ENCODE results near the gene OR51V1.

The OR51V1 gene

DNA sequence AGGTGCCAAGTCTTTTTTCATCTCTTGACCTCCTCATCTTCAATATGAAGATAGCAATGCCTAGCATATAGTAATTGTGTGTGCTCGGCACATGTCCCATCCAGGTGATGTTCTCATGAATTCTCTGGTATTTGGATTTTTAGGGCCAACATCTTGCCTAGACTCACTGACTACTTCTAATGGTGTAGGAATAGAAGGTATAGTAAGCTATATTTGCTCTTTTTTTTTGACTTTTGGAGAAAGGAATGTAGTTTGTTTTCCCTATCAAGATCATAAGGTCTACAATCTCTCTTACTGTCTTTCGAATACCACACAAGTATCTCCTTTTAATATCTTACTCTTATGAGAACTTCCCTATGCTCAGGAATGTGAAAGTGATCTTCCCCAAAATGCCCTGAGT is 30.6 kb upstream of the OR51V1 start:
- no peak for DNase-seq (ENCODE audit: low read depth in 2 of 2)

DNA sequence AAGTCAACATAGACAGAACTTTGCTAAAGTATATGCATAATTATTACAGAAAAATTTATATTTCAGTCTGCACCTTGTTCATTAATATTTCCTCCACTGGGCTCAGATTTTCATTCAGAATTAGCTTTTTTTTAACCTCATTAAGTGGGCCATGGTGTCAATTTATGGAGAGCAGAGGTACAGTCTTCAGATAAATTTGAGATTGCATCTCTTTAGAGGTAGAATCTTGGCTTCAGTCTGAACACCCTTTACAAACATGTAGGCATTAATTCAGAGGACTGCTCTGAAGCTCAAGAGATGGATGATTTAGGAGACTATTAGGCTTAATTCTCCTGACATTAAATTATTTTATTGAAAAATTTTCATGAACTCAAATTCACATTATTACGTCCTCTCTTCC is 29.8 kb upstream of the OR51V1 start:
- DNase-seq (ENCODE audit: low read depth in 2 of 2) = no peak

DNA sequence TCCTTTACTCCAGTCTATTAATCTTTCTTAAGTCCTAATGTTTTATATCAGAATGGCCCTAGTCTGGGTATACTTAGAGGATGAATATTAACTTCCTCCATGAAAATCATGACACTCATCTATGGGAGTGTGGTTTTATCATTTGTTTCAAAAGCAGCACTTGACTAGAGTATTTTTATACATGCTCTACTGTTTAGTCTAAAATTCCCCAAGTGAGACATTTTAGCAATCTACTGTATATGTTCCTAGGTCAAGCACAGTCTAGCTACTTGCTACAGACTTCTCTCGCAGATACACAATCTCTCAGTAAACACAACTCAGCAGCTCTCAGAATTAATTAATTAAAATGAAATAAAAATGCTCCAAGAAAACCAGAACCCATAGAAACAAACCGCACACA is 29.3 kb upstream of the OR51V1 start:
- DNase-seq (ENCODE audit: low read depth in 2 of 2) = no peak

DNA sequence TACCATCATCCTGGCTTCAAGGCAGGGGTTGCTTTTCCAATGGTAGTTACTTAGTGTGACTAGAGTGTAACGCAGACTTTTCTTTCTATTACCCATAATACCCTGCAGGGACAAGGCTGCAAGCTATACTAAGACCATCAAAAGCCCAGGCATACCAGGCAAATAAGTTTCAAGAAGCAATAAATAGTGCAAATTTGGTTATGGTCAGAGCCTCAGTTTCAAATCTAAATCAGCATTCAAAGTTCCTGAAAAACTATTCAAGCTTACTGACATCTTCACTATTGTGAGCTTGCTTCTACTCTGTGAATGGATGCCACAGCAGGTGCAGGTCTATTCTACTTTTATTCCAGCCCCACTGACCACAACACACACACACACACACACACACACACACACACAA is 28.9 kb upstream of the OR51V1 start:
- no peak for DNase-seq (ENCODE audit: low read depth in 2 of 2)

DNA sequence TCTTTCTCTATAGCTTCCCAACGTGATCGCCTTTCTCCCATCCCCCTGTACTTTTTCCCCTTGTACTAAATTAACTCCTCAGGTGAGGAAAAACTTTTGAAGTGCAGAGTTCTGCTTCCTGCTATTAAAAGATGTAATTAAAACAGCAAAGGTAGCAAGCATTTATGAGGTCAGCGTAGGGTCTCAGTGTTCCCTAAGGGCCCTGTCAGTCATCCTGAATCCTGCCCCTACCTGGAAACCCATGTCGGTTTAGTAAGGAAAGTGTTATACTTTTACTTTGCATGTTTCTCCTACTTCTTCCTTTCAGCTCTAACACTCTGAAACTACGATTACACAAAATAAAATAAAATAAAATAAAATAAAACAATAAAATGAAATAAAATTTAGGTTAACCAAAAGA is 27.6 kb upstream of the OR51V1 start:
- no peak for DNase-seq (ENCODE audit: low read depth in 2 of 2)

DNA sequence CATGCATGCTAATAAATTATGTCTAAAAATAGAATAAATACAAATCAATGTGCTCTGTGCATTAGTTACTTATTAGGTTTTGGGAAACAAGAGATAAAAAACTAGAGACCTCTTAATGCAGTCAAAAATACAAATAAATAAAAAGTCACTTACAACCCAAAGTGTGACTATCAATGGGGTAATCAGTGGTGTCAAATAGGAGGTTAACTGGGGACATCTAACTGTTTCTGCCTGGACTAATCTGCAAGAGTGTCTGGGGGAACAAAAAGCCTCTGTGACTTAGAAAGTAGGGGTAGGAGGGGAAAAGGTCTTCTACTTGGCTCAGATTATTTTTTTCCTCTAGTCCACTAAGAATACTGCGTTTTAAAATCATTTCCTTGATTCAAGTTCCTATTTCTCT is 27.2 kb upstream of the OR51V1 start:
- DNase-seq (ENCODE audit: low read depth in 2 of 2) = no peak

DNA sequence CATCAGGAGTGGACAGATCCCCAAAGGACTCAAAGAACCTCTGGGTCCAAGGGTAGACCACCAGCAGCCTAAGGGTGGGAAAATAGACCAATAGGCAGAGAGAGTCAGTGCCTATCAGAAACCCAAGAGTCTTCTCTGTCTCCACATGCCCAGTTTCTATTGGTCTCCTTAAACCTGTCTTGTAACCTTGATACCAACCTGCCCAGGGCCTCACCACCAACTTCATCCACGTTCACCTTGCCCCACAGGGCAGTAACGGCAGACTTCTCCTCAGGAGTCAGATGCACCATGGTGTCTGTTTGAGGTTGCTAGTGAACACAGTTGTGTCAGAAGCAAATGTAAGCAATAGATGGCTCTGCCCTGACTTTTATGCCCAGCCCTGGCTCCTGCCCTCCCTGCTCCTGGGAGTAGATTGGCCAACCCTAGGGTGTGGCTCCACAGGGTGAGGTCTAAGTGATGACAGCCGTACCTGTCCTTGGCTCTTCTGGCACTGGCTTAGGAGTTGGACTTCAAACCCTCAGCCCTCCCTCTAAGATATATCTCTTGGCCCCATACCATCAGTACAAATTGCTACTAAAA is 26.3 kb upstream of the OR51V1 start, which contains the start of gene HBB:
TSS of gene HBB (minus strand) at position 340 of the 579 bp plus-strand sequence. CDS start at position 290, 50 bp downstream.
- no peak for DNase-seq (ENCODE audit: low read depth in 2 of 2)

DNA sequence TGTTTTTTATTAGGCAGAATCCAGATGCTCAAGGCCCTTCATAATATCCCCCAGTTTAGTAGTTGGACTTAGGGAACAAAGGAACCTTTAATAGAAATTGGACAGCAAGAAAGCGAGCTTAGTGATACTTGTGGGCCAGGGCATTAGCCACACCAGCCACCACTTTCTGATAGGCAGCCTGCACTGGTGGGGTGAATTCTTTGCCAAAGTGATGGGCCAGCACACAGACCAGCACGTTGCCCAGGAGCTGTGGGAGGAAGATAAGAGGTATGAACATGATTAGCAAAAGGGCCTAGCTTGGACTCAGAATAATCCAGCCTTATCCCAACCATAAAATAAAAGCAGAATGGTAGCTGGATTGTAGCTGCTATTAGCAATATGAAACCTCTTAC is 25.0 kb upstream of the OR51V1 start:
- DNase-seq (ENCODE audit: low read depth in 2 of 2) = no peak

DNA sequence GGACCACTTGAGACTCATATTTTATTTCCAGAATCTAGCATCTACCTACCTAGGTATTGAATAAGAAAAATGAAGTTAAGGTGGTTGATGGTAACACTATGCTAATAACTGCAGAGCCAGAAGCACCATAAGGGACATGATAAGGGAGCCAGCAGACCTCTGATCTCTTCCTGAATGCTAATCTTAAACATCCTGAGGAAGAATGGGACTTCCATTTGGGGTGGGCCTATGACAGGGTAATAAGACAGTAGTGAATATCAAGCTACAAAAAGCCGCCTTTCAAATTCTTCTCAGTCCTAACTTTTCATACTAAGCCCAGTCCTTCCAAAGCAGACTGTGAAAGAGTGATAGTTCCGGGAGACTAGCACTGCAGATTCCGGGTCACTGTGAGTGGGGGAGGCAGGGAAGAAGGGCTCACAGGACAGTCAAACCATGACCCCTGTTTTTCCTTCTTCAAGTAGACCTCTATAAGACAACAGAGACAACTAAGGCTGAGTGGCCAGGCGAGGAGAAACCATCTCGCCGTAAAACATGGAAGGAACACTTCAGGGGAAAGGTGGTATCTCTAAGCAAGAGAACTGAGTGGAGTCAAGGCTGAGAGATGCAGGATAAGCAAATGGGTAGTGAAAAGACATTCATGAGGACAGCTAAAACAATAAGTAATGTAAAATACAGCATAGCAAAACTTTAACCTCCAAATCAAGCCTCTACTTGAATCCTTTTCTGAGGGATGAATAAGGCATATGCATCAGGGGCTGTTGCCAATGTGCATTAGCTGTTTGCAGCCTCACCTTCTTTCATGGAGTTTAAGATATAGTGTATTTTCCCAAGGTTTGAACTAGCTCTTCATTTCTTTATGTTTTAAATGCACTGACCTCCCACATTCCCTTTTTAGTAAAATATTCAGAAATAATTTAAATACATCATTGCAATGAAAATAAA is 24.3 kb upstream of the OR51V1 start:
- no peak for DNase-seq (ENCODE audit: low read depth in 2 of 2)

DNA sequence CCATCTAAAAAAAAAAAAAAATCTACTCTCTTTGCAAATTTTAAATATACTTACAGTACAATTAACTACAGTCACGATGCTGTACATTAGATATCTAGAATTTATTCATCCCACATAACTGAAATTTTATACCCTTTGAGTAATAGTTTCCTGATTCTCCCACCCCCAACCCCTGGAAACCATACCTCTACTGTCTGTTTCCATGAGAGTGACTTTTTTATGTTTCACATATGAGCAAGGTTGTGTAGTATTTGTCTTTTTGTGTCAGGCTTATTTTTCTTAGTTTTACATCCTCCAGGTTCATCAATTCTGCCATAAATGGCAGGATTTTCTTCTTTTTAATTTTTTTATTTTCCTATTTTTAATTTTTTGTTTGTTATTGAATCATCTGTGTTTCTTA is 23.2 kb upstream of the OR51V1 start:
- DNase-seq (ENCODE audit: low read depth in 2 of 2) = no peak

DNA sequence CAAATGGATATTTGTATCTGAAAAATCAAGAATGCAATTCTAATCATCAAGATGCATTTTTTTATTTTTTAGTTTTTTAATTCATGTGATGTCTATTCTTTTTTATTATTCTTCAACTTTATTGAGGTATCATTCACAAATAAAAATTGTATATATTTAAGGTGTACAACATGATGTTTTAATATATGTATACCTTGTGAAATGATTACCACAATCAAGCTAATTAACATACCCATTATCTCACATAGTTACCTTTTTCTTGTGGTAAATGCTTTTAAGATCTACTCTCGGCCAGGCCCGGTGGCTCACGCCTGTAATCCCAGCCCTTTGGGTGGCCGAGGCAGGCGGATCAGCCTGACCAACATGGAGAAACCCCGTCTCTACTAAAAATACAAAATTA is 22.7 kb upstream of the OR51V1 start:
- DNase-seq (ENCODE audit: low read depth in 2 of 2) = no peak

DNA sequence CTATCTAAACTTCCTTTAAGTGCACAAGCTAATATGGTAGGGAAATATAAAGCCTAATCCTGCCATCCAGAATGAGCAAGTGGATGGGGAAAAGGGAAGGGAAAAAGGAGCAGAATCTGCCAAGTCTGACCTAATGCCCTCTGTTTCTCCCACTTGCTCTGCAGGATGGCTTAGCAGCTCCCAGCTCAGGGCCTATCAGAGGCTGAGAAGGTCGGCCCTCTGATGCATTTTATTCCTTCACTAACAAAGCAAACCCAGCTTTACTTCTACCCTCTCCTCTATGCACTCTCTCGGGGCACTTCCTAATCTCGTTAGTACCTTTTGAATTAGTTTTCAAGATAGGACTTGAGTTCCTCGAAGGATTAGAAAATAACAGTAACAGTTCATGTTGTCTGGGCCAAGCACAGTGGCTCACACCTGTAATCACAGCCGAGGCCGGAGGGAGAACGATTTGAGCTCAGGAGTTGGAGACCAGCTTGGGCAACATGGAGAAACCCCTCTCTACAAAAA is 9.9 kb upstream of the OR51V1 start:
- DNase-seq (ENCODE audit: low read depth in 2 of 2) = no peak

DNA sequence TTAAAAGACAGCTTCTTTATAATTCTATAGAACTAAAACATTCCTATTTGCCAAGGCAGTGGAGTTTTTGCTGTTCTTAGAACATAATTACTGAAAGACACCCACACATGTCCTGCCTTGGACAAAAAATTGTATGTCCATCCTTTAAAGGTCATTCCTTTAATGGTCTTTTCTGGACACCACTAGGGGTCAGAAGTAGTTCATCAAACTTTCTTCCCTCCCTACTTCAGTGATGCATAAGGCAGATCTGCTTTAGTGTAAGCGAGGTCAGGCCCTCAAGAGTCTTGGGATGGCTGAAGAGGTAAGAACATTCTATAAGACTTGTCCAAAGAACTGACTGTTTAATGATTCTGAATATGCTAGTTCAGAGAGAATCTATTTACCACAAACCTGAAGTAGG is 4.3 kb upstream of the OR51V1 start:
- no peak for DNase-seq (ENCODE audit: low read depth in 2 of 2)

DNA sequence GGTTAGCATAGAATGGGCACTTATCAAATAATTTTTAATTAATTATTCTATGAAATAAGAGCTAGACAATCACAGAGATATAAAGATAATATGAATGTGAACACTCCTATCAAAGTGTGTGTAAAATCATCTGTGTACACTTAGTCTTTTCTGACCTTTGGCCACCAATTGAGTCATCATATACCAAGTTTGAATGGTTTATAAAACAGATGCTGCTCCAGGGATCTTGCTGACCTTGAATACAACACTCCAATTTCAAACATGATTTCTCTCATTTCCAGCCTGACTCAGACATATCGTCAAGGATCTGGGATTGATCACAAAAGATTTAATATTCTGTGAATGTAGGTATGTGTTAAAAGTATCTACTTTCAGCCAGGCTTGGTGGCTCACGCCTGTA is 2.9 kb upstream of the OR51V1 start:
- DNase-seq (ENCODE audit: low read depth in 2 of 2) = no peak

DNA sequence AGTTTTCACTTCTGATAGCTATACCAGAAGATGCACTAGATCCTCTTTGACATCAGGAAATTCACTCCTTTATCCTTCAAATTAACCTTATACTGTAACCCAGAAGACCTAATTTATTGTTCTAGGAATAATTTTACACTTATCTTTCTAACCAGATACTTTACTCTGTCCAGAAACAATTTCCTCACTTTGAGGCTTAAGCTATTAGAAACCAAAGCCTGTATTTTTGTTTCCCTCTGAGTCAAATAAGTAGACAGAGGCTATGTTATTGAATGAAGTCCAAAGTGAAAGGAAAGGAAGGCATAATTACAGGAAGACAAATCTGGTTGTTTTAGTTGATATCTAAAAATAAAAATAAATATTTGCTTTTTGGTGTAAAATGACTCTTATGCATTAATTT is 2.2 kb downstream of the OR51V1 start:
- DNase-seq (ENCODE audit: low read depth in 2 of 2) = no peak

DNA sequence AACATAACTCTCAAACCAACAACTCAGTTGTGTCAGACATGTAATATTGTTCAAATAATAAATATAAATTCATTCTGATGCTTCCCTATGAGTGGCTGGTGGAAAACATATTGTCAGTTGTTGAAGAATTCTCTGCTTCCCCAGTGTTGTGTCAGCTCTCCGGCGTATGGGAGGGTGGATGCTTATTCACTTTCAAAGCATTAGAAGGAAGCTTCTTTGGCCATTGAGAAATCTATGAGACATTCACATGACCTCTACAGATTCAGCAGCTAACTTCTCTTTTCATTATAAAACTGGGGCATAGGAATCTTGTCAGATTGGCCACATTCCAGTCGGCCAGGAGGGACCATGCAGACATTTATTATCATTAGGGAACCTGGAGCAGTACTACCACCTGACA is 2.9 kb downstream of the OR51V1 start:
- no peak for DNase-seq (ENCODE audit: low read depth in 2 of 2)

DNA sequence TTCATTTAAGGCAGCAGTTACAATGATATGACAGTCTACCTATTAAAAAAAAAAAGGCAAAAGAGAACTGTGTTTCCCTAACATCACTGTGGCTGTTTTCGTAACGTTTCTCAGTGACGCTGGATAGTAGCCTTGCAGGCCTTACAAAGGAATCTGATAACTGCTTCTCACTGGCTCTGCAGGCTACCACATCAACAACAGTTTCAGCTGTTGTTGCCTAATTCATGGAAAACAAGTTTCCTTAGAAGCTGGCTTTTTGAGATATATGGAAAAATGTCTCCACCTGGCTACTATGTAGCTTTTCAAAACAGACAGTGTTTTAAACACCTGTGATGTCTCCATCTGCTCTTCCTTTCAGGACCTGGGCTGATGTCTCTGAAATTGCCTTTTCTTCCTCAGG is 3.8 kb downstream of the OR51V1 start:
- DNase-seq (ENCODE audit: low read depth in 2 of 2) = no peak

DNA sequence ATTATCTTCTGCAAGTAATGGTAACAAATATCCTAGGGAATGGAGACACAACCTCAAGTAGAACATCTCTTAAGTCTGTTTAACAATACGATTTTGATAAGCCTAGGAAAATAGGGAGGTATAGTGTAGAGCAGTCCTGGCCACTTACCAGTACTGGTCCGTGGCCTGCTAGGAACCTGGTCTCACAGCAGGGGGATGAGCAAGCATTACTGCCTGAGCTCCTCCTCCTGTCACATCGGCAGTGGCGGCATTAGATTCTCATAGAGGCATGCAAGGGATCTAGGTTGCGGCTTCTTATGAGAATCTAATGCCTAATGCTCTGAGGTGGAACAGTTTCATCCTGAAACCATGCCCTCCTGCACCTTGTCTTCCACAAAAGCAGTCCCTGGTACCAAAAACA is 4.4 kb downstream of the OR51V1 start:
- DNase-seq (ENCODE audit: low read depth in 2 of 2) = no peak

DNA sequence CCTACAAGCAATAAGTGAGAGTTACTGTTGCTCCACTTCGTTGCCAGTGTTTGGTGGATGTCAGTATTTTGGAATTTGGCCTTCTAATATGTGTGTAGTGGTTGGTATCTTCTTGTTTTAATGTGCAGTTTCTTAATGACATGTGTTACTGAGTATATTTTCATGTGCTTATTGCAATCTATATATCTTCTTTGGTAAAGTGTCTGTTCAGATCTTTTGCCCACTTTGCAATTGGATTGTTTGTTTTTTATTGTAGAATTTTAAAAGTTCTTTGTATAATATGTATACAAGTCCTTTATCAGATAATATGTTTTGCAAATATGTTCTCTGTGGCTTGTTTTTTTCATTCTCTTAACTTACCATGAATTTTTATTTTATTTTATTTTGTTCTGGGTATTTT is 7.7 kb downstream of the OR51V1 start:
- no peak for DNase-seq (ENCODE audit: low read depth in 2 of 2)

DNA sequence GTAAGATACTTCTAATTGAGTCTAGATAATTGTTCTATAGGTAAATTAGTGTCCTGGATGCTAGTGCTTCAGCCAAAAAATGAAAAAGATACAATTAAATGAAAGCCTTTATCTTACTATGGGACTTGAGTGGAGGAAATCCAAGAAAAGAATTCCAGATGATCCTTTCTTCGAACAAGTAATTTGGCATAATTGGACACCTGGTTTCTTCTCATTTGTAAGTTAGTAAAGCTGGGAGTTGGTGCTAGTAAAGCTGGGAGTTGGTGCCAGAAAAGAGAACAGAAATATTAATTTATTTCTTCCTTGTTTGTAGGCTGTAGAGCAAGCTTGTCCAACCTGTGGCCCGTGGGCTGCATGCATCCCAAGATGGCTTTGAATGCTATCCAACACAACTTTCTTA is 12.3 kb downstream of the OR51V1 start:
- DNase-seq (ENCODE audit: low read depth in 2 of 2) = no peak

DNA sequence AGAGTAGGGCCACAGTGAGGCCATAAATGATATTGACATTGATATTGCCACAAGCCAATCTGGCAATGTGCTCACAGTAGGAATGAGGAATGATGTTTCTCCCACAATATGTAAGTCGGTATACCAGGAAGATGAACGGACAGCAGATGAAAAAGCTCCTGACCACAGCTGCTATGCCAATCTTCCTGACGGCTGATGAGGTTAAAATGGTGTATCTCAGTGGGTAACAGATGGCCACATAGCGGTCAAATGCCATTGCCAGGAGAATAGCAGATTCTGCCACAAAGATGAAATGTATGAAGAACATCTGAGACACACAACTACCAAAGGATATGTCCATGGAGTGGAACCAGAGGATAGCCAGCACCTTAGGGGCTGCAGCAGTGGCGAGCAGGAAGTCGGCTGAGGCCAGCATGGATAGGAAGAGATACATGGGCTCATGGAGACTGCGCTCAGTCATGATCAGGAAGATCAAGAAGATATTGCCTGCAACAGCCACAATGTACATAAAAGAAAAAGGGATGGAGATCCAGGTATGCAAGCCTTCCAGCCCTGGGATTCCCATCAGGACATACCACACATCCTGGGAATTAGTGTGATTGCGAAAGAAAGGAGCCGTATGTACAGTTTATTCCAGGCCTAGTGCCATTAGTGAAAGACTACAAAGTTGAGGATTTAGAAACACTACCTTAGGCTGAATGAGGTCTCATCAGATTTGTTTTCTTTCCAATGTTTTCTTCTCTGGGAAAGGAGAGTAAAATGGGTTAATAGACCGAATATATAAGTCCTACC is 22.2 kb downstream of the OR51V1 start:
- no peak for DNase-seq (ENCODE audit: low read depth in 2 of 2)

DNA sequence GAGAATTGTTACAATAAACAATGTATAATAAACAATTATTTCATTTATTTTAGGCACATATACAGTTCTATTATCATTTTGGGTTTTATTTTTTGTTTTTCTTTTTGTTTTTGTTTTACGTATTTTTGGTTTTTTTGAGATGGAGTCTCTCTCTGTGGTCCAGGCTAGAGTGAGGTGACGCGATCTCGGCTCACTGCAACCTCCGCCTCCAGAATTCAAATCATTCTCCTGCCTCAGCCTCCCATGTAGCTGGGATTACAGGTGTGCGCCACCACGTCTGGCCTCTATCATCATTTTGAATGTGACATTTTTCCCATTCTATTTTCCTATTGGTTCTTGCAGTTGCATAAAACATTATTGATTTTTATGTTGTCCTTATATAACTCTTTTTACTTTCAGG is 25.5 kb downstream of the OR51V1 start:
- no peak for DNase-seq (ENCODE audit: low read depth in 2 of 2)
